Measurements from ENCODE around the gene CASZ1. TPM values are rescaled to one million over a fixed set of nuclear protein-coding genes. Genes with fewer than 3 reads are reported as not detected.

The CASZ1 gene
- total and polyA plus RNA-seq, 2 donors (not counting 3 experiments of a cell fraction or from before 2014, with no cell fraction given) = 1.5 to 5.2 TPM

DNA sequence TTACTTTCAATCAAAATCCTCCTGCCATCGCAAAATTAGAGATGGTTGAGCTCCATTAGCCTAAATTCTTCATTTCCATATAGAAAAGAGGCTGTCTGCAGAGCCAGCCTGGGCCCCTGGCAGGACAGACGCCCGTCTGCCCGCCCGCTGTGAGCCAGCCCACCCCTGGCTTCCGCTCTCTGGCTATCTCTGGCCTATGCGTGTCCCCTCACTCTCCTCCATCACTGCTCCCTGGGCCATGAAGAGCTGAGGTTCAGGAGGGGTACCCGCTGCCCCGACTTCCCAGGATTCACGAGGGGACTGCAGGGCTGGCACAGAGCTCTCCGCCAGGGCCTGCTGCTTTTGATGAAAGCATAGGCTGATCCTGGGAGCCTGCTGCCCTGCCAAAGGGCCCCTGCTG is 117.6 kb downstream of the CASZ1 start:
- no peak for FAIRE-seq

More for the DNA sequence above, 117.6 kb downstream of the CASZ1 start:
- Histone ChIP-seq H3K79me2 (ENCODE audit: control insufficient read depth, insufficient read depth, low read length) (no peaks in the 10 kb centered on the region), H3K9ac (replicated peaks; ENCODE audit: extremely low read depth, insufficient read depth, low read length) (no peak overlapping the region), H3K4me1 (ENCODE audit: control insufficient read depth, extremely low read depth, insufficient read depth, low read length) (no peaks in the 10 kb centered on the region), H3K27ac (ENCODE audit: insufficient read depth, low read depth, low read length) (no peak overlapping the region), H3K4me3 (replicated peaks in 1 of 3; ENCODE audit: insufficient read depth in 1 of 3, low read depth in 1 of 3, low read length in 3 of 3) (no peak overlapping the region), H3K9me1 (replicated peaks; ENCODE audit: control insufficient read depth, extremely low read depth, insufficient read depth, low read length) (no peaks in the 10 kb centered on the region), H2AFZ (ENCODE audit: low read depth, low read length) (no peak overlapping the region), H4K20me1 (replicated peaks; ENCODE audit: control insufficient read depth, extremely low read depth, insufficient read depth, low read length) (no peaks in the 10 kb centered on the region), H3K36me3 (ENCODE audit: control insufficient read depth in 2 of 2, extremely low read depth in 1 of 2, insufficient read depth in 2 of 2, low read length in 2 of 2) (no peaks in the 10 kb centered on the region), H3K4me2 (ENCODE audit: insufficient read depth, low read length) (no peak overlapping the region), H3K27me3 (ENCODE audit: control insufficient read depth in 2 of 2, insufficient read depth in 2 of 2, low read length in 2 of 2) (peaks cover 0 to 5% of the 10 kb centered on the region in 2 experiments), H3K9me3 (replicated peaks; ENCODE audit: control insufficient read depth, insufficient read depth, low read length) (no peaks in the 10 kb centered on the region)
- BruUV-seq (replicated peaks) = no TSS peak
- intact Hi-C loops (cut with micrococcal nuclease) = no loop called here
- dilution Hi-C loops (cut with MboI; ENCODE audit: extremely low pct_ligation_motif_present, low sequenced_read_pairs) = no loop called here
- TF ChIP-seq FOS (IDR thresholded peaks at IDR 0.05; ENCODE audit: borderline replicate concordance, insufficient read depth, low read length) (no peak), POLR2A (IDR thresholded peaks at IDR 0.05; ENCODE audit: low read depth, low read length) (no peak), MAX (IDR thresholded peaks at IDR 0.05; ENCODE audit: insufficient read depth, insufficient read length) (no peak), GATA2 (IDR thresholded peaks at IDR 0.05; ENCODE audit: insufficient read depth, insufficient read length, low read depth, low read length) (no peak), EZH2 (IDR thresholded peaks at IDR 0.05; ENCODE audit: borderline replicate concordance, low read depth, low read length, severe bottlenecking) (no peak), POLR2AphosphoS5 (IDR thresholded peaks at IDR 0.05; ENCODE audit: insufficient read depth, low read depth, low read length) (no peak), MYC (IDR thresholded peaks at IDR 0.05; ENCODE audit: low read depth, low read length) (no peak), CTCF (IDR thresholded peaks at IDR 0.05; ENCODE audit: extremely low read depth in 1 of 2, insufficient read depth in 1 of 2, low read depth in 1 of 2, low read length in 2 of 2) (no peak)
- DNase-seq (ENCODE audit: low read depth, low spot score) = no peak
- ChIA-PET POLR2A (no interaction called here), CTCF (interaction anchor here (0.6 kb wide), 1 partner anchor 20 kb away, joined by 3 read pairs; no protein-coding TSS in a partner anchor)
